ENCODE results near the gene WDR72.

GRCh38 chr15:53675832-53676231 is 83.6 kb downstream of the WDR72 start:
- TF ChIP-seq ZNF235 (CRISPR knock-in tag; IDR thresholded peaks at IDR 0.05; ENCODE audit: borderline replicate concordance) (no peak), SOX5 (CRISPR knock-in tag; IDR thresholded peaks at IDR 0.05; ENCODE audit: borderline replicate concordance) (no peak), CTCF (CRISPR knock-in tag; IDR thresholded peaks at IDR 0.05) (no peak), POLR2A (IDR thresholded peaks at IDR 0.05; ENCODE audit: insufficient read depth in 1 of 2, low read depth in 2 of 2, low read length in 2 of 2) (no peak), TCF12 (IDR thresholded peaks at IDR 0.05) (no peak), TCF12 (CRISPR knock-in tag; IDR thresholded peaks at IDR 0.05) (no peak), ZNF124 (CRISPR knock-in tag; IDR thresholded peaks at IDR 0.05) (no peak), HNRNPUL1 (IDR thresholded peaks at IDR 0.05; ENCODE audit: low read depth, low read length) (no peak), MED1 (CRISPR knock-in tag; IDR thresholded peaks at IDR 0.05) (no peak), EZH2 (conservative IDR thresholded peaks at IDR 0.05; ENCODE audit: low read depth, low read length) (no peak), HOXA5 (CRISPR knock-in tag; IDR thresholded peaks at IDR 0.05) (no peak), GABPA (IDR thresholded peaks at IDR 0.05; ENCODE audit: low read depth, low read length) (no peak), GABPA (CRISPR knock-in tag; IDR thresholded peaks at IDR 0.05; ENCODE audit: low read depth) (no peak), POLR2AphosphoS5 (IDR thresholded peaks at IDR 0.05; ENCODE audit: low read depth, low read length) (no peak), SP1 (IDR thresholded peaks at IDR 0.05) (no peak), SP1 (CRISPR knock-in tag; IDR thresholded peaks at IDR 0.05) (no peak)
- TF ChIP-seq, protein P1, sequence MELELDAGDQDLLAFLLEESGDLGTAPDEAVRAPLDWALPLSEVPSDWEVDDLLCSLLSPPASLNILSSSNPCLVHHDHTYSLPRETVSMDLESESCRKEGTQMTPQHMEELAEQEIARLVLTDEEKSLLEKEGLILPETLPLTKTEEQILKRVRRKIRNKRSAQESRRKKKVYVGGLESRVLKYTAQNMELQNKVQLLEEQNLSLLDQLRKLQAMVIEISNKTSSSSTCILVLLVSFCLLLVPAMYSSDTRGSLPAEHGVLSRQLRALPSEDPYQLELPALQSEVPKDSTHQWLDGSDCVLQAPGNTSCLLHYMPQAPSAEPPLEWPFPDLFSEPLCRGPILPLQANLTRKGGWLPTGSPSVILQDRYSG (CRISPR knock-in tag; IDR thresholded peaks at IDR 0.05) = no peak

Data from HepG2 (cell line).